ENCODE results near the gene ARMC2. TPM values are rescaled to one million over a fixed set of nuclear protein-coding genes. Genes with fewer than 3 reads are reported as not detected.

ARMC2 gene
- total RNA-seq, 2 donors from 2014 or later = 1.9 to 2.5 TPM

DNA sequence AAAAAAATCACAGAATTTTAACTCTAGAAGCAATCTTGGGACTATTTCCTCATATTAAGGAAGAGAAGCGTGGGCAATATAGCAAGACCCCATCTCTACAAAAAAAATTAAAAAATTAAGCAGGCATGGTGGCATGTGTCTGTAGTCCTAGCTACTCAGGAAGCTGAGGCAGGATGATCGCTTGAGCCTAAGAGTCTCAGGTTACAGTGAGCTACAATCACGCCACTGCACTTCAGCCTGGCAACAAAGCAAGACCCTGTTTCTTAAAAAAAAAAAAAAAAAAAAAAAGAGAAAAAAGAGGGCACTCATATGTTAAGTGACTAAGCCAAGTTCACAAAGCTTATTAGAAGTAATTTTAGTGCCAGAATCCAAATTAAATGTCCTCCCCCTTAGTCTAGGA is 145.7 kb downstream of the ARMC2 start:
- H3K36me3 ChIP-seq = no peaks in the 10 kb centered on the region
- H3K4me1 ChIP-seq = no peaks in the 10 kb centered on the region
- no peak overlapping the region for H3K4me3 ChIP-seq
- H3K27me3 ChIP-seq = no peaks in the 10 kb centered on the region
- intact Hi-C loops (cut with DNase I) = no loop called here
- TF ChIP-seq, protein P1, sequence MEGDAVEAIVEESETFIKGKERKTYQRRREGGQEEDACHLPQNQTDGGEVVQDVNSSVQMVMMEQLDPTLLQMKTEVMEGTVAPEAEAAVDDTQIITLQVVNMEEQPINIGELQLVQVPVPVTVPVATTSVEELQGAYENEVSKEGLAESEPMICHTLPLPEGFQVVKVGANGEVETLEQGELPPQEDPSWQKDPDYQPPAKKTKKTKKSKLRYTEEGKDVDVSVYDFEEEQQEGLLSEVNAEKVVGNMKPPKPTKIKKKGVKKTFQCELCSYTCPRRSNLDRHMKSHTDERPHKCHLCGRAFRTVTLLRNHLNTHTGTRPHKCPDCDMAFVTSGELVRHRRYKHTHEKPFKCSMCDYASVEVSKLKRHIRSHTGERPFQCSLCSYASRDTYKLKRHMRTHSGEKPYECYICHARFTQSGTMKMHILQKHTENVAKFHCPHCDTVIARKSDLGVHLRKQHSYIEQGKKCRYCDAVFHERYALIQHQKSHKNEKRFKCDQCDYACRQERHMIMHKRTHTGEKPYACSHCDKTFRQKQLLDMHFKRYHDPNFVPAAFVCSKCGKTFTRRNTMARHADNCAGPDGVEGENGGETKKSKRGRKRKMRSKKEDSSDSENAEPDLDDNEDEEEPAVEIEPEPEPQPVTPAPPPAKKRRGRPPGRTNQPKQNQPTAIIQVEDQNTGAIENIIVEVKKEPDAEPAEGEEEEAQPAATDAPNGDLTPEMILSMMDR (IDR thresholded peaks at IDR 0.05) = no peak
- H3K9me3 ChIP-seq = no peaks in the 10 kb centered on the region
- no peak overlapping the region for H3K27ac ChIP-seq
- no peak for DNase-seq
- no peak overlapping the region for H3K9ac ChIP-seq (ENCODE audit: low read depth in 2 of 2, low read length in 2 of 2)

DNA sequence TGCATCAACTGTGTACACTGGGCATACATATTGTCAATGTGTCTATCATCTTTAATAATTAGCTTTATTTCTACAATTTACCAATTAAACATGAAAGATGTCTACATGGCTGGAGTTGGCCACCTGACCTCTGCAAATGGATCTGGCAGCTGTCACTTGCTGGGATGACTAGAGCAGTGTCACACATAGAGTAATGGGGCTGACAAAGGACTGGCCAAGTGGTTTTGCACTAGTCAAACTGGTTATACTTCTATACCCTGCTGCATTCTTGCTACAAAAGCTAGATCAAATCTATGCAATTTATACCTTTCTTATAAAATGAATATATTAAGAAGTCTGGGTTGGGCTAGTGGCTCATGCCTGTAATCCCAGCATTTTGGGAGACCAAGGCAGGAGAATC is 147.1 kb downstream of the ARMC2 start:
- Histone ChIP-seq H3K36me3 (no peaks in the 10 kb centered on the region), H3K9me3 (no peaks in the 10 kb centered on the region), H3K27me3 (no peaks in the 10 kb centered on the region), H3K4me1 (no peaks in the 10 kb centered on the region), H3K9ac (ENCODE audit: low read depth in 2 of 2, low read length in 2 of 2) (no peak overlapping the region), H3K4me3 (no peak overlapping the region), H3K27ac (no peak overlapping the region)
- DNase-seq = no peak
- intact Hi-C loops (cut with DNase I) = no loop called here
- TF ChIP-seq, protein P1 (IDR thresholded peaks at IDR 0.05) = no peak

DNA sequence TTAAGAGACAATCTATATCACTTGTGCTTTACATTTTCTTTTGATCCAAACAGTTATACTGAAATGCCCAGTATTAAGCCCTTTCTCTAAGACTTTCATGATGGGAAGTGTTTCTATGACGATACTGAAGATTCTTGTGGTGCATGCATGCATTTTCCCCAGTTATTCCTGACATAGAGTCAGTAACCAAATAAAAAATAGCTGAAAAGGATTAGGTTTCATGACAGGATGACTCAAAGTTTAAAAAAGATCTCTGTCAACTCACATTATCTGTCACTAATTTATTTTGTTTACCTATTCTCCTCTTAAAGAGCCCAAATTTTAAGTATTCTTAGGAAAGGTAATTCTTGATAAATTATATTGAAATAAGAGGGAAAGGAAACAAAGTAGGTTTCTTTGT is 148.0 kb downstream of the ARMC2 start:
- H3K9ac ChIP-seq (ENCODE audit: low read depth in 2 of 2, low read length in 2 of 2) = no peak overlapping the region

DNA sequence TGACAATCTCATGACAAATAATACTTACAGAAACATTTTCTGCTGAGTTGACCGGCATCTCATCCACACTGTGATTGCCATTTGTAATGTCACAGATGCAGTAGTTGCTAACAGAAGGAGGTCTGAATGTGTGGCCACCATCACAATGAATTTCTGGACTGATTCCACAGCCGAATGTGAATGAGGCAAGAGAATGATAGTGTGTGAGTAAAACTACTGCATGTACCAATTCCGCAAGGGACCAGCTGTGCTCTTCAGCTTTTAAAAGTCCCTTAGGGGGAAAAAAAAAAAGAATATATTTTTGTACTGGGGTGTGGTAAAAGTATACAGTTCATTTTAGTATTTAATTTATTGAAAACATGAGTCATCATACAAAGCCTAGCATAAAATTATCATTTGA is 150.3 kb downstream of the ARMC2 start:
- no peaks in the 10 kb centered on the region for H3K36me3 ChIP-seq
- H3K9me3 ChIP-seq = no peaks in the 10 kb centered on the region
- H3K27ac ChIP-seq = no peak overlapping the region
- H3K4me3 ChIP-seq = no peak overlapping the region
- intact Hi-C loops (cut with DNase I) = no loop called here
- DNase-seq = no peak
- H3K9ac ChIP-seq (ENCODE audit: low read depth in 2 of 2, low read length in 2 of 2) = no peak overlapping the region
- H3K4me1 ChIP-seq = no peaks in the 10 kb centered on the region
- no peaks in the 10 kb centered on the region for H3K27me3 ChIP-seq
- TF ChIP-seq, protein P1 (IDR thresholded peaks at IDR 0.05) = no peak

More for the DNA sequence above, 148.0 kb downstream of the ARMC2 start:
- no peak overlapping the region for H3K4me3 ChIP-seq
- H3K9me3 ChIP-seq = no peaks in the 10 kb centered on the region
- intact Hi-C loops (cut with DNase I) = no loop called here
- no peak overlapping the region for H3K27ac ChIP-seq
- TF ChIP-seq, protein P1 (IDR thresholded peaks at IDR 0.05) = no peak
- H3K36me3 ChIP-seq = no peaks in the 10 kb centered on the region
- H3K4me1 ChIP-seq = no peaks in the 10 kb centered on the region
- no peaks in the 10 kb centered on the region for H3K27me3 ChIP-seq
- no peak for DNase-seq

DNA sequence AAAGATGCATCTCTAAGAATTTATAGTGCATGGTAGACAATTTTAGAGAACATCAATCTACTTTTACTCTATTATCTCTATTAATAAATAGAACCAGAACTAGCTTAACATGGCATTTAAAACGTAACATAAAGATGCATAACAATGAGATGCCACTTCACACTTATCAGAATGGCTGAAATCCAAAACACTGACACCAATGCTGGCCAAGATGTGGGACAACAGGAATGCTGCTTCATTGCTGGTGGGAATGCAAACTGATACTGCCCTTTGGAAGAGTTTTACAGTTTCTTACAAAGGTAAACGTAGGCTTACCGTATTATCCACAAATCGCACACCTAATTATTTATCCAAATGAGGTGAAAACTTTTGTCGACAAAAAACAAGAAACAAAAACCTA is 151.2 kb downstream of the ARMC2 start:
- no peaks in the 10 kb centered on the region for H3K9me3 ChIP-seq
- H3K4me3 ChIP-seq = no peak overlapping the region
- intact Hi-C loops (cut with DNase I) = no loop called here
- H3K4me1 ChIP-seq = no peaks in the 10 kb centered on the region
- no peak overlapping the region for H3K9ac ChIP-seq (ENCODE audit: low read depth in 2 of 2, low read length in 2 of 2)
- H3K27ac ChIP-seq = no peak overlapping the region
- no peaks in the 10 kb centered on the region for H3K27me3 ChIP-seq
- TF ChIP-seq, protein P1 (IDR thresholded peaks at IDR 0.05) = no peak
- no peaks in the 10 kb centered on the region for H3K36me3 ChIP-seq
- DNase-seq = no peak

DNA sequence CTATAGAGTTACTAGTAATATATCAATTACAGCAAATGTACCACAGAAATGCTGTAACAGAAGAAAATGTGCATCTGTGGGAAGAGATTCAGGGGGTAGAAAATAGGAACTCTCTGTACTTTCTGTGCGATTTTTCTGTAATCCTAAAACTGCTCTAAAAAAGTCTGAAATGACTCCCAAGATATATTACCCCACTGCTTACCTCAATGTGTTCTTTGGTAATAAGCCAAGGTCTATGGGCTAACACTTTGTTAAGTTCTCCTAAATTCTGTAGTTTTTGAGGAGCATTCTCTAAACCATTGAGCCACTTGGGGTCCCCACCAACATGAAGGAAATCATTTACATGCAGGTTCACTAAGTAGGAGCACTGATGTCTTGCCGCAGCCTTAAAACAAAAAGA is 152.1 kb downstream of the ARMC2 start:
- no peaks in the 10 kb centered on the region for H3K36me3 ChIP-seq
- H3K27ac ChIP-seq = no peak overlapping the region
- no peak overlapping the region for H3K9ac ChIP-seq (ENCODE audit: low read depth in 2 of 2, low read length in 2 of 2)
- H3K4me3 ChIP-seq = no peak overlapping the region
- H3K9me3 ChIP-seq = no peaks in the 10 kb centered on the region
- TF ChIP-seq, protein P1 (IDR thresholded peaks at IDR 0.05) = no peak
- no peaks in the 10 kb centered on the region for H3K4me1 ChIP-seq
- no peaks in the 10 kb centered on the region for H3K27me3 ChIP-seq
- DNase-seq = no peak
- intact Hi-C loops (cut with DNase I) = no loop called here

All from colonic mucosa (tissue), 4 donors.